ENCODE data around the gene CHRM1.

The CHRM1 gene

GRCh38 chr11:62911137-62912130 lies 9.7 kb downstream of the CHRM1 start:
- Mint-ChIP-seq H3K27ac (peak overlapping the region in 2 of 3 experiments; percentile 15 to 34), H3K4me3 (no peak overlapping the region), H3K27me3 (ENCODE audit: low read depth) (peaks cover 11% of the 10 kb centered on the region), H3K36me3 (ENCODE audit: low read depth) (no peaks in the 10 kb centered on the region), H3K4me1 (peaks cover 19% of the 10 kb centered on the region), H3K9me3 (no peaks in the 10 kb centered on the region)
- TF ChIP-seq CTCF (IDR thresholded peaks at IDR 0.05; ENCODE audit: unreplicated experiment in 3 of 3), result no peak

GRCh38 chr11:62910141-62910882 lies 10.9 kb downstream of the CHRM1 start:
- Mint-ChIP-seq H3K4me1 (peaks cover 25% of the 10 kb centered on the region), H3K27ac (no peak overlapping the region), H3K36me3 (ENCODE audit: low read depth) (no peaks in the 10 kb centered on the region), H3K27me3 (ENCODE audit: low read depth) (peaks cover 17% of the 10 kb centered on the region), H3K4me3 (no peak overlapping the region), H3K9me3 (no peaks in the 10 kb centered on the region)
- TF ChIP-seq CTCF (IDR thresholded peaks at IDR 0.05; ENCODE audit: unreplicated experiment in 3 of 3), result no peak

GRCh38 chr11:62909107-62909894 lies 11.9 kb downstream of the CHRM1 start:
- Mint-ChIP-seq H3K36me3 (ENCODE audit: low read depth) (no peaks in the 10 kb centered on the region), H3K9me3 (no peaks in the 10 kb centered on the region), H3K4me3 (no peak overlapping the region), H3K4me1 (peaks cover 25% of the 10 kb centered on the region), H3K27me3 (ENCODE audit: low read depth) (peaks cover 20% of the 10 kb centered on the region), H3K27ac (peak overlapping the region in 2 of 3 experiments; percentile 48 to 74)
- peak; percentile 66 to 75 (median 67) for TF ChIP-seq CTCF (IDR thresholded peaks at IDR 0.05; ENCODE audit: unreplicated experiment in 3 of 3)

- H3K4me1 Mint-ChIP-seq, result peaks cover 25% of the 10 kb centered on the region
- H3K9me3 Mint-ChIP-seq, result no peaks in the 10 kb centered on the region
- peaks cover 23% of the 10 kb centered on the region for H3K27me3 Mint-ChIP-seq (ENCODE audit: low read depth)
- TF ChIP-seq CTCF (IDR thresholded peaks at IDR 0.05; ENCODE audit: unreplicated experiment in 3 of 3), result no peak
- no peaks in the 10 kb centered on the region for H3K36me3 Mint-ChIP-seq (ENCODE audit: low read depth)
- peak overlapping the region in 2 of 3 experiments; percentile 48 to 74 for H3K27ac Mint-ChIP-seq
- H3K4me3 Mint-ChIP-seq, result no peak overlapping the region
Measured at GRCh38 chr11:62908468-62909072, 12.6 kb downstream of the CHRM1 start.

GRCh38 chr11:62905927-62906531 lies 15.1 kb downstream of the CHRM1 start:
- Mint-ChIP-seq H3K36me3 (ENCODE audit: low read depth) (no peaks in the 10 kb centered on the region), H3K4me3 (no peak overlapping the region), H3K27me3 (ENCODE audit: low read depth) (peaks cover 30% of the 10 kb centered on the region), H3K27ac (peak overlapping the region in 1 of 3 experiments; percentile 7), H3K9me3 (no peaks in the 10 kb centered on the region), H3K4me1 (peaks cover 17% of the 10 kb centered on the region)
- TF ChIP-seq CTCF (IDR thresholded peaks at IDR 0.05; ENCODE audit: unreplicated experiment in 3 of 3), result peak; percentile 96 to 97 (median 97)
